Neural cell (in vitro differentiated cells): ENCODE measurements around the gene ADARB2. TPM values are rescaled to one million over a fixed set of nuclear protein-coding genes. Genes with fewer than 3 reads are reported as not detected.

Experiments used
- H2AFZ ChIP-seq: fragments of 200-600, 300-800 bp; sonication (generic), shearing (Covaris generic); 2 replicates; pipeline ENCODE4 v1.6.0; 2014; ENCODE audit warnings: low read depth, mild to moderate bottlenecking, antibody characterized with exemption, low read length, moderate library complexity
- H3F3A ChIP-seq: fragments of 200-600 bp; shearing (Covaris generic); 2 replicates; pipeline ENCODE4 v1.6.1; 2016; ENCODE audit warnings: mild to moderate bottlenecking, moderate library complexity, mixed read lengths, antibody characterized with exemption, low read length; ENCODE audit not compliant: insufficient read depth, poor library complexity, severe bottlenecking
- H3K27ac ChIP-seq: fragments of 200-600, 300-800 bp; sonication (generic), shearing (Covaris generic); 2 replicates; pipeline ENCODE4 v1.5.1; 2014; ENCODE audit warnings: mild to moderate bottlenecking, low read length, moderate library complexity
- H3K27me3 ChIP-seq: fragments of 300-800, 200-600 bp; sonication (generic), shearing (Covaris generic); 2 replicates; pipeline ENCODE4 v1.6.0; 2014; ENCODE audit warnings: mild to moderate bottlenecking, low read depth, low read length, moderate library complexity; ENCODE audit not compliant: insufficient read depth
- H3K36me3 ChIP-seq: fragments of 300-800, 200-600 bp; sonication (generic), shearing (Covaris generic); 2 replicates; pipeline ENCODE4 v1.5.1; 2014; ENCODE audit warnings: mild to moderate bottlenecking, antibody characterized with exemption, low read length, moderate library complexity; ENCODE audit not compliant: insufficient read depth
- H3K4me2 ChIP-seq: fragments of 300-800, 200-600 bp; sonication (generic), shearing (Covaris generic); 2 replicates; pipeline ENCODE4 v1.6.0; 2014; ENCODE audit warnings: mild to moderate bottlenecking, low read length
- H3K4me3 ChIP-seq: fragments of 300-800, 200-600 bp; sonication (generic), shearing (Covaris generic); 2 replicates; pipeline ENCODE4 v1.5.1; 2014; ENCODE audit warnings: mild to moderate bottlenecking, low read length, moderate library complexity
- H3K79me2 ChIP-seq: fragments of 200-600 bp; shearing (Covaris generic); replicated peaks from 2 replicates; pipeline ENCODE4 v1.6.0; 2014; ENCODE audit warnings: mild to moderate bottlenecking, low read length, moderate library complexity; ENCODE audit not compliant: insufficient read depth
- H3K9ac ChIP-seq: fragments of 300-800, 200-600 bp; sonication (generic), shearing (Covaris generic); 2 replicates; pipeline ENCODE4 v1.6.1; 2016; ENCODE audit warnings: mild to moderate bottlenecking, low read length, mixed read lengths
- H3K9me2 ChIP-seq: fragments of 200-600 bp; shearing (Covaris generic); 2 replicates; pipeline ENCODE4 v1.6.1; 2016; ENCODE audit warnings: mild to moderate bottlenecking, low read length, mixed read lengths; ENCODE audit not compliant: insufficient read depth
- H3K9me3 ChIP-seq: fragments of 200-600, 300-800 bp; sonication (generic), shearing (Covaris generic); 2 replicates; pipeline ENCODE4 v1.6.1; 2016; ENCODE audit warnings: mild to moderate bottlenecking, mixed run types, low read length, moderate library complexity, mixed read lengths
- H4K20me1 ChIP-seq: fragments of 200-600 bp; shearing (Covaris generic); 2 replicates; pipeline ENCODE4 v1.6.1; 2016; ENCODE audit warnings: mild to moderate bottlenecking, mixed run types; ENCODE audit not compliant: insufficient read depth
- CTCF ChIP-seq: fragments of 450-650 bp; IDR thresholded peaks from 2 replicates; pipeline ENCODE4 v1.5.1; 2014; ENCODE audit warnings: antibody characterized with exemption, mild to moderate bottlenecking, moderate library complexity; ENCODE audit not compliant: poor library complexity, severe bottlenecking
- EP300 ChIP-seq: fragments of 450-650 bp; conservative IDR thresholded peaks from 2 replicates; pipeline ENCODE4 v1.6.1; 2014; ENCODE audit warnings: antibody characterized with exemption, mild to moderate bottlenecking, moderate library complexity; ENCODE audit not compliant: poor library complexity, severe bottlenecking
- EZH2 ChIP-seq: fragments of 200-600, 300-800 bp; shearing (Covaris generic), sonication (generic); IDR thresholded peaks from 2 replicates; pipeline ENCODE4 v1.6.1; 2014; ENCODE audit warnings: antibody characterized with exemption, low read length, borderline replicate concordance, mild to moderate bottlenecking; ENCODE audit not compliant: insufficient read depth, poor library complexity, severe bottlenecking
- MXI1 ChIP-seq: fragments of 450-650 bp; conservative IDR thresholded peaks from 2 replicates; pipeline ENCODE4 v1.6.1; 2014; ENCODE audit warnings: antibody characterized with exemption, mild to moderate bottlenecking; ENCODE audit not compliant: poor library complexity, severe bottlenecking
- POLR2AphosphoS5 ChIP-seq: IDR thresholded peaks from 2 replicates; pipeline ENCODE4 v1.6.1; 2012
- RAD21 ChIP-seq: fragments of 450-650 bp; conservative IDR thresholded peaks from 2 replicates; pipeline ENCODE4 v1.6.1; 2014; ENCODE audit warnings: antibody characterized with exemption, mild to moderate bottlenecking, moderate library complexity
- REST ChIP-seq: IDR thresholded peaks from 2 replicates; pipeline ENCODE4 v1.6.1; 2012; ENCODE audit warnings: borderline replicate concordance
- SMC3 ChIP-seq: fragments of 450-650 bp; conservative IDR thresholded peaks from 2 replicates; pipeline ENCODE4 v1.6.1; 2014; ENCODE audit warnings: antibody characterized with exemption, mild to moderate bottlenecking, moderate library complexity; ENCODE audit not compliant: poor library complexity
- TAF1 ChIP-seq: IDR thresholded peaks from 2 replicates; pipeline ENCODE4 v1.6.1; 2012; ENCODE audit warnings: low read depth
- polyA plus RNA-seq: library from polyadenylated mRNA; depleted of rRNA; stranded (reverse); fragments of >200 nt; gene quantifications from 2 replicates; pipeline ENCODE4 v1.2.3, GENCODE V29; 2014

ADARB2 gene
- polyA plus RNA-seq, 1 donor from 2014 or later = 3.6 TPM

GRCh38 chr10:1372212-1372611, 365.1 kb downstream of the ADARB2 start:
- no peaks in the 10 kb centered on the region for H3F3A ChIP-seq
- H3K4me2 ChIP-seq = no peak overlapping the region
- no peak for TF ChIP-seq TAF1
- no peak for TF ChIP-seq EP300
- TF ChIP-seq EZH2 = no peak
- no peak for TF ChIP-seq RAD21
- TF ChIP-seq CTCF = no peak
- TF ChIP-seq SMC3 = no peak
- no peak for TF ChIP-seq MXI1
- TF ChIP-seq REST = no peak
- TF ChIP-seq POLR2AphosphoS5 = no peak
- H2AFZ ChIP-seq = no peak overlapping the region
- H3K27ac ChIP-seq = no peak overlapping the region
- no peaks in the 10 kb centered on the region for H4K20me1 ChIP-seq
- H3K36me3 ChIP-seq = no peaks in the 10 kb centered on the region
- no peak overlapping the region for H3K9ac ChIP-seq
- no peaks in the 10 kb centered on the region for H3K27me3 ChIP-seq
- no peaks in the 10 kb centered on the region for H3K9me3 ChIP-seq
- no peaks in the 10 kb centered on the region for H3K79me2 ChIP-seq
- no peak overlapping the region for H3K4me3 ChIP-seq
- H3K9me2 ChIP-seq = no peaks in the 10 kb centered on the region

GRCh38 chr10:1370298-1370697, 367.0 kb downstream of the ADARB2 start:
- H3K79me2 ChIP-seq = no peaks in the 10 kb centered on the region
- no peak overlapping the region for H2AFZ ChIP-seq
- H4K20me1 ChIP-seq = no peaks in the 10 kb centered on the region
- H3F3A ChIP-seq = no peaks in the 10 kb centered on the region
- H3K4me2 ChIP-seq = no peak overlapping the region
- H3K36me3 ChIP-seq = no peaks in the 10 kb centered on the region
- no peaks in the 10 kb centered on the region for H3K9me3 ChIP-seq
- no peak overlapping the region for H3K27ac ChIP-seq
- no peaks in the 10 kb centered on the region for H3K27me3 ChIP-seq
- no peak for TF ChIP-seq MXI1
- no peak for TF ChIP-seq POLR2AphosphoS5
- TF ChIP-seq REST = no peak
- TF ChIP-seq EP300 = no peak
- no peak for TF ChIP-seq SMC3
- TF ChIP-seq TAF1 = no peak
- no peak for TF ChIP-seq RAD21
- no peak for TF ChIP-seq CTCF
- TF ChIP-seq EZH2 = no peak
- no peaks in the 10 kb centered on the region for H3K9me2 ChIP-seq
- no peak overlapping the region for H3K4me3 ChIP-seq
- H3K9ac ChIP-seq = no peak overlapping the region
